Spleen (tissue), 7 donors: ENCODE results near the gene CCNF.
"Not testable (repeated sequence)": the region's sequence is repeated elsewhere in the genome, so short reads cannot be mapped to it uniquely, and the experiment has no call there.

Experiments used
- CTCF ChIP-seq, 11 experiments: fragments of 200-600 bp in 7 of 11; fragments of 450-650 bp in 4 of 11; sonication (generic) in 4 of 11; IDR thresholded peaks in 8 of 11; conservative IDR thresholded peaks in 3 of 11; 1 replicate in 7 of 11; 2 replicates in 4 of 11; pipeline versions ENCODE4 v1.4.0 to v1.8.0; 2016 to 2021; ENCODE audit warnings: antibody characterized with exemption in 11 of 11, inconsistent platforms in 4 of 11, mild to moderate bottlenecking in 1 of 11
- POLR2AphosphoS5 ChIP-seq, 3 donors: sonication (generic); formaldehyde crosslinking; IDR thresholded peaks; one replicate each; pipeline ENCODE4 v1.5.1; 2017; ENCODE audit warnings: antibody characterized with exemption in 3 of 3
- donor health status: DM: no; HTN: no; CAD: no; lungs with moderate emphysema.
- donor health status: DM: no; HTN: no; CAD: no.
- donor health status: DM: no; HTN: no; CAD: no.

- TF ChIP-seq CTCF (IDR thresholded peaks at IDR 0.05 in 8 of 11, conservative IDR thresholded peaks at IDR 0.05 in 3 of 11); POLR2AphosphoS5 (IDR thresholded peaks at IDR 0.05): not testable (repeated sequence)
These were observed 50.7 kb downstream of the CCNF start for GRCh38 chr16:2479996-2480395.
